Measurements from ENCODE around the gene NCAPH2.

Gene NCAPH2

GRCh38 chr22:50528682-50529415 lies 20.8 kb downstream of the NCAPH2 start:
- no peak for TF ChIP-seq CTCF (IDR thresholded peaks at IDR 0.05; ENCODE audit: low read depth, low read length)
- Histone ChIP-seq H3K4me3 (ENCODE audit: low read depth, low read length) (no peak overlapping the region), H3K9me3 (peaks cover 5% of the 10 kb centered on the region; the same call in 1 of the 2 replicates), H3K36me3 (peaks cover 2% of the 10 kb centered on the region), H3K27me3 (peaks cover 47% of the 10 kb centered on the region), H3K4me1 (peaks cover 12% of the 10 kb centered on the region)
- no peak for DNase-seq

GRCh38 chr22:50529416-50529896 lies 21.4 kb downstream of the NCAPH2 start:
- peaks cover 12% of the 10 kb centered on the region; the same call in 1 of the 2 replicates for H3K4me1 ChIP-seq
- DNase-seq = no peak
- peaks cover 5% of the 10 kb centered on the region; the same call in 1 of the 2 replicates for H3K9me3 ChIP-seq
- no peak overlapping the region for H3K4me3 ChIP-seq (ENCODE audit: low read depth, low read length)
- peaks cover 47% of the 10 kb centered on the region for H3K27me3 ChIP-seq
- no peaks in the 10 kb centered on the region for H3K36me3 ChIP-seq
- no peak for TF ChIP-seq CTCF (IDR thresholded peaks at IDR 0.05; ENCODE audit: low read depth, low read length)

GRCh38 chr22:50529897-50530579 lies 22.0 kb downstream of the NCAPH2 start, which contains the start of gene TYMP:
TSS of gene TYMP (minus strand) at chr22:50530012. CDS start at chr22:50529709, 303 bp downstream.
- peaks cover 5% of the 10 kb centered on the region; the same call in 1 of the 2 replicates for H3K9me3 ChIP-seq
- DNase-seq = no peak
- no peak for TF ChIP-seq CTCF (IDR thresholded peaks at IDR 0.05; ENCODE audit: low read depth, low read length)
- no peaks in the 10 kb centered on the region for H3K36me3 ChIP-seq
- no peak within 1 kb of the TSS for H3K4me3 ChIP-seq (ENCODE audit: low read depth, low read length)
- peaks cover 12% of the 10 kb centered on the region; the same call in 1 of the 2 replicates for H3K4me1 ChIP-seq
- H3K27me3 ChIP-seq = peaks cover 47% of the 10 kb centered on the region

- Histone ChIP-seq H3K9me3 (peaks cover 5% of the 10 kb centered on the region; the same call in 1 of the 2 replicates), H3K4me1 (peaks cover 12% of the 10 kb centered on the region; the same call in 1 of the 2 replicates), H3K4me3 (ENCODE audit: low read depth, low read length) (no peak overlapping the region), H3K27me3 (peaks cover 47% of the 10 kb centered on the region), H3K36me3 (no peaks in the 10 kb centered on the region)
- no peak for DNase-seq
- TF ChIP-seq CTCF (IDR thresholded peaks at IDR 0.05; ENCODE audit: low read depth, low read length) = no peak
These were observed 22.5 kb downstream of the NCAPH2 start for GRCh38 chr22:50530580-50530876.

- peaks cover 5% of the 10 kb centered on the region; the same call in 1 of the 2 replicates for H3K9me3 ChIP-seq
- peaks cover 12% of the 10 kb centered on the region; the same call in 1 of the 2 replicates for H3K4me1 ChIP-seq
- no peaks in the 10 kb centered on the region for H3K36me3 ChIP-seq
- no peak overlapping the region for H3K4me3 ChIP-seq (ENCODE audit: low read depth, low read length)
- no peak for DNase-seq
- peaks cover 47% of the 10 kb centered on the region for H3K27me3 ChIP-seq
- TF ChIP-seq CTCF (IDR thresholded peaks at IDR 0.05; ENCODE audit: low read depth, low read length) = no peak
These were observed 23.0 kb downstream of the NCAPH2 start for GRCh38 chr22:50530877-50531545.

Data from BE2C (cell line).